Adipocyte (in vitro differentiated cells): Measurements from ENCODE around the gene COPZ2.
"Not testable (repeated sequence)": the region's sequence is repeated elsewhere in the genome, so short reads cannot be mapped to it uniquely, and the experiment has no call there.

Source experiments
- DNase-seq: peaks from one replicate; pipeline ENCODE4 v3.0.0-alpha.2; 2015; ENCODE audit warnings: low read depth
- H3K27me3 ChIP-seq: replicated peaks from 2 replicates; pipeline ENCODE4 v1.7.0; 2013; ENCODE audit warnings: mild to moderate bottlenecking, low read length, moderate library complexity; ENCODE audit not compliant: control insufficient read depth, insufficient read depth
- H3K36me3 ChIP-seq: 2 replicates; pipeline ENCODE4 v1.7.0; 2013; ENCODE audit warnings: low read length, mild to moderate bottlenecking, moderate library complexity; ENCODE audit not compliant: control insufficient read depth, insufficient read depth, severe bottlenecking
- H3K4me1 ChIP-seq: 2 replicates; pipeline ENCODE4 v1.7.0; 2013; ENCODE audit warnings: mild to moderate bottlenecking, low read length, moderate library complexity; ENCODE audit not compliant: control insufficient read depth, insufficient read depth
- H3K4me3 ChIP-seq: 2 replicates; pipeline ENCODE4 v1.7.0; 2013; ENCODE audit warnings: mild to moderate bottlenecking, low read length, moderate library complexity
- H3K9ac ChIP-seq: 2 replicates; pipeline ENCODE4 v1.7.0; 2013; ENCODE audit warnings: mild to moderate bottlenecking, low read length, moderate library complexity
- H3K9me3 ChIP-seq: 2 replicates; pipeline ENCODE4 v1.7.0; 2013; ENCODE audit warnings: mild to moderate bottlenecking, low read length, moderate library complexity; ENCODE audit not compliant: control insufficient read depth

Gene COPZ2

GRCh38 chr17:47992216-47992615 lies 45.4 kb downstream of the COPZ2 start:
- H3K9me3 ChIP-seq, result no peaks in the 10 kb centered on the region
- DNase-seq, result no peak
- H3K27me3 ChIP-seq, result peaks cover 6% of the 10 kb centered on the region
- no peak overlapping the region for H3K9ac ChIP-seq
- H3K4me3 ChIP-seq, result no peak overlapping the region
- no peaks in the 10 kb centered on the region for H3K4me1 ChIP-seq
- no peaks in the 10 kb centered on the region for H3K36me3 ChIP-seq

GRCh38 chr17:47990962-47991731 lies 46.5 kb downstream of the COPZ2 start:
- Histone ChIP-seq H3K9ac (no peak overlapping the region), H3K27me3 (peaks cover 6% of the 10 kb centered on the region), H3K36me3 (no peaks in the 10 kb centered on the region), H3K4me3 (no peak overlapping the region), H3K4me1 (no peaks in the 10 kb centered on the region), H3K9me3 (no peaks in the 10 kb centered on the region)
- no peak for DNase-seq

- Histone ChIP-seq H3K4me1 (no peaks in the 10 kb centered on the region), H3K4me3 (no peak overlapping the region), H3K9ac (no peak overlapping the region), H3K9me3 (no peaks in the 10 kb centered on the region), H3K27me3 (no peaks in the 10 kb centered on the region), H3K36me3 (no peaks in the 10 kb centered on the region)
- DNase-seq, result no peak
These were observed 47.9 kb downstream of the COPZ2 start for GRCh38 chr17:47989700-47990099.

- Histone ChIP-seq H3K9me3 (no peaks in the 10 kb centered on the region), H3K4me1 (no peaks in the 10 kb centered on the region), H3K36me3 (no peaks in the 10 kb centered on the region), H3K27me3 (no peaks in the 10 kb centered on the region), H3K9ac (no peak overlapping the region), H3K4me3 (no peak overlapping the region)
- no peak for DNase-seq
These were observed 48.4 kb downstream of the COPZ2 start for GRCh38 chr17:47989159-47989558.

GRCh38 chr17:47988445-47988844 lies 49.2 kb downstream of the COPZ2 start:
- not testable (repeated sequence) for H3K4me3 ChIP-seq, H3K4me1 ChIP-seq, H3K27me3 ChIP-seq

GRCh38 chr17:47987240-47987835 lies 50.3 kb downstream of the COPZ2 start:
- H3K27me3 ChIP-seq, result no peaks in the 10 kb centered on the region
- peaks cover 6% of the 10 kb centered on the region for H3K36me3 ChIP-seq
- peak; percentile 49 for DNase-seq
- no peaks in the 10 kb centered on the region for H3K9me3 ChIP-seq
- H3K4me1 ChIP-seq, result no peaks in the 10 kb centered on the region
- H3K4me3 ChIP-seq, result no peak overlapping the region
- no peak overlapping the region for H3K9ac ChIP-seq

More at GRCh38 chr17:47988445-47988844, 49.2 kb downstream of the COPZ2 start:
- not testable (repeated sequence) for DNase-seq, H3K36me3 ChIP-seq, H3K9ac ChIP-seq, H3K9me3 ChIP-seq

- Histone ChIP-seq H3K36me3 (peaks cover 15% of the 10 kb centered on the region), H3K9me3 (no peaks in the 10 kb centered on the region), H3K4me3 (no peak overlapping the region), H3K4me1 (no peaks in the 10 kb centered on the region), H3K27me3 (no peaks in the 10 kb centered on the region), H3K9ac (no peak overlapping the region)
- no peak for DNase-seq
These were observed 51.1 kb downstream of the COPZ2 start for GRCh38 chr17:47986520-47986919.

- Histone ChIP-seq H3K36me3 (peaks cover 43% of the 10 kb centered on the region), H3K4me3 (no peak overlapping the region), H3K27me3 (no peaks in the 10 kb centered on the region), H3K4me1 (no peaks in the 10 kb centered on the region), H3K9ac (no peak overlapping the region), H3K9me3 (no peaks in the 10 kb centered on the region)
- DNase-seq, result peak; percentile 20
These were observed 53.9 kb downstream of the COPZ2 start for GRCh38 chr17:47983492-47984223.

- H3K36me3 ChIP-seq, result peaks cover 49% of the 10 kb centered on the region
- no peaks in the 10 kb centered on the region for H3K9me3 ChIP-seq
- H3K27me3 ChIP-seq, result no peaks in the 10 kb centered on the region
- no peak for DNase-seq
- no peak overlapping the region for H3K4me3 ChIP-seq
- no peaks in the 10 kb centered on the region for H3K4me1 ChIP-seq
- no peak overlapping the region for H3K9ac ChIP-seq
These were observed 54.8 kb downstream of the COPZ2 start for GRCh38 chr17:47982645-47983390.

- DNase-seq, result no peak
- Histone ChIP-seq H3K27me3 (no peaks in the 10 kb centered on the region), H3K9ac (no peak overlapping the region), H3K9me3 (no peaks in the 10 kb centered on the region), H3K4me3 (no peak overlapping the region), H3K36me3 (peaks cover 55% of the 10 kb centered on the region), H3K4me1 (no peaks in the 10 kb centered on the region)
These were observed 55.4 kb downstream of the COPZ2 start for GRCh38 chr17:47982091-47982617.

GRCh38 chr17:47981462-47981861 lies 56.1 kb downstream of the COPZ2 start:
- Histone ChIP-seq H3K4me1 (no peaks in the 10 kb centered on the region), H3K9me3 (no peaks in the 10 kb centered on the region), H3K9ac (no peak overlapping the region), H3K36me3 (peaks cover 60% of the 10 kb centered on the region), H3K4me3 (no peak overlapping the region), H3K27me3 (no peaks in the 10 kb centered on the region)
- no peak for DNase-seq
